HG03378 (cell line): Measurements from ENCODE around the gene CNST.
A peak's percentile ranks its signal among the peaks of the same experiment; 100 is the strongest.
"Not testable (repeated sequence)": the region's sequence is repeated elsewhere in the genome, so short reads cannot be mapped to it uniquely, and the experiment has no call there.

Experiments used
- ATAC-seq: cut with Tn5 transposase; IDR thresholded peaks from one replicate; pipeline ENCODE4 v1.9.1; 2021; ENCODE audit warnings: mild to moderate bottlenecking, moderate library complexity; ENCODE audit not compliant: unreplicated experiment

CNST gene

DNA sequence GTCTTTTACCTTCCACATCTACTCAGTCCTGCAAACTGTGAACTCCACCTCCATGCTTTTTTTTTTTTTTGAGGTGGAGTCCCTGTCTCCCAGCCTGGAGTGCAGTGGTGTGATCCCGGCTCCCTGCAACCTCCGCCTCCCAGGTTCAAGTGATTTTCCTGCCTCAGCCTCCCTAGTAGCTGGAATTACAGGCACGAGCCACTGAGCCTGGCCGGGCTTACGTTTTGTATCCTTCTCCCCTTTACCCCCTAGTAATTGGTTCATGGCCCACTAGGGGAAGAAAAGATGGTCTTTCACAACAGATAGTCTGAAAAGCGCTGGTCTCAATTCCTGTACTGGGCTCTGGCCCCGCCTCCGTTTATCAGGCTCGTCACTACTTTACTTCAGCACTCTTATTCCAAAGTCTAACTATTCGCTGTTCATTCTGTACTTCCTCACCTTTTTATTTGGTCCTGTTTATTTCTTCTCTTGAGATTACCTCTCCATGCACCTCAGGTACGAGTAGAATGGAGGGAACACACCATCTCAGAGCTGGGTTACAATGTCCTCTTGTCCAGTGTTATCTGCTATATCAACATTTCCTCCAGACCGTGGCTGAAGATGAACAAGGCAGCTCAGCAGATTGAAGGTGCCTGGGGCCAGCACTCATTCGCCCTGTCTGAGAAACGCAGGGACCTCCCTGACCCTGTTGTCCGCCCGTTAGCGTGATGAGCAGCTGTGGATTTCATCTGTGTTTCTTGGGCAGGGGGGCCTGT, 16.2 kb downstream of the CNST start:
- ATAC-seq: no peak

DNA sequence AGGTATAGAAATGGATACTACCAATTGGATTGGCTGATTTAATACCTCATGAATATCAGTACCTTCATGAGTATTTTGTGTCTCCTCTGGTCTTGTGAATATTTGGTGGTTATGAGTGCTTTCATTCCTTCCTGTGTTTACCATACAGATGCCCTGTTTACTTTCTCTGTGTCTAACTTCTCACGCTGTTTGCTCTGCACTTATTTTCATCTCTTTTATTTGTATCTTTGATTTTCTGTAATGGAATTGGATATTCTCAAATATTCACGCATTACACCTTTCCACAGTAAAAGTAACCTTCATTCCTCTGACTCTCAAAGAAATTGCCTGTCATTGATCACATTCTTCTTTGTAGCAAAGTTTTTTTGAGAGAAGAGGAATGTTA, 16.8 kb downstream of the CNST start:
- ATAC-seq: no peak

DNA sequence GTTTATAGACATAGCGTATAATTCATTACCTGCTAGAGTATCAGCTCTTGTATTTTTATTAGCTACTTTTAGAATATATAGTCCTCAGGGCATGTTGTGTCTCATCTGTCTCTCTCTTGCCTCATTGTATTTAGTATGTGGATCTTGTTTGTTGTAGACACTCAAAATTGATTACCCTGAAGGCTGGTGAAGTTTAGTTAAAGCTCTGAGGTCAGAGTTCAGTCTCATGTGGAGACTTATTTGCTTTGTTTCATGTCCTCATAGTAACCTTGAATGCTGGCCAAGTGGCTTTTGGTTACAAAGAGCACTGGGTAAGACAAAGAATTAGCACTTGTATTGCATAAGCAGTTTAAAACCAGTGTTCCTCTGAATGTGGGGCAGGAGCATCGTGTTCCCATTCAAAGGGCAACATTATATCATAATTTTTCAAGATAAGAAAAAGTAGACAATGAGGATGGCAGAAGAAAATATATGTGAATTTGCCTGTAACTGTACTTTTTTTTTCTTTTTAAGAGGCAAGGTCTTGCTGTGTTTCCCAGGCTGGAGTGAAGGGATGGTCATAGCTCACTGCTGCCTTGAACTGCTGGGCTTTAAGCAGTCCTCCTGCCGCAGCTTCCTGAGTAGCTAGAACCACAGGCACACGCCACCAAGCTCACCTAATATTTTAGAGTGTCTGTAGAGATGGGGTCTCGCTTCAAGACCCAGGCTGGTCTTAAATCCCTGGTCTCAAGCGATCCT, 17.4 kb downstream of the CNST start:
- ATAC-seq: no peak

DNA sequence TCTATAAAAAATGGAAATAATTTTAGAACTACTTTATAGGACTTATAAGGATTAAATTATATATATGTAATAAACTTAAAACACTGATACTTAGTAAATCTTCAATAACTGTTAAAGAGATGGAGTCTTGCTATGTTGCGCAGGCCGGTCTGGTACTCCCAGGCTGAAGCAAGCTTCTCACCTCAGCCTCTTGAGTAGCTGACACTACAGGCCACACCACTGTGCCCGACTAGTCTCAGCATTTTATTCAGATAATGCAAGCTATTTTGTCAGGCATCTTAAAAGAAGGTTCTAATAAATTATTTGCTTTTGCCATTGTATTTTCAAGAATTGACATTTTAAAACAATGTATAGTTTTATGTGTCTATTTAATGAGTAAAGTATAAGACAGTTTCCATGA, 20.8 kb downstream of the CNST start:
- no peak for ATAC-seq

DNA sequence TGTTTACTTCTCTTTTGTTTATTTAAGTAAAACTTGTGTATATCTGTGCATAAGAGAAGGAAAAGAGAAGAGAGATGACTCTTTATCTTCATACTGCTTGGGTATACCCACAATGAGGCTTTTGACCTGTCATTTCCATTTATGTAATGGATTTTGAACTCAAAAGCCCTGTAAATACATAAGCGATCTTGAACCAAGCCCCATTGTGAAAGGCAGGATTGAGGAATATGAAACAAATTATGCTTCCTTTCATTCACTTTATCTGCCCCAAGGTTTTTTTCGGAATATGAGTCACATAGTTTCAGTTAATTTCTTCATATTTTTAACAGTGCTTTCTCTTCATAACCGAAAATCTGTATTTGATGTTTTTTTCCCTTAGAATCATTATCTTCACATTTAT, 21.4 kb downstream of the CNST start:
- no peak for ATAC-seq

DNA sequence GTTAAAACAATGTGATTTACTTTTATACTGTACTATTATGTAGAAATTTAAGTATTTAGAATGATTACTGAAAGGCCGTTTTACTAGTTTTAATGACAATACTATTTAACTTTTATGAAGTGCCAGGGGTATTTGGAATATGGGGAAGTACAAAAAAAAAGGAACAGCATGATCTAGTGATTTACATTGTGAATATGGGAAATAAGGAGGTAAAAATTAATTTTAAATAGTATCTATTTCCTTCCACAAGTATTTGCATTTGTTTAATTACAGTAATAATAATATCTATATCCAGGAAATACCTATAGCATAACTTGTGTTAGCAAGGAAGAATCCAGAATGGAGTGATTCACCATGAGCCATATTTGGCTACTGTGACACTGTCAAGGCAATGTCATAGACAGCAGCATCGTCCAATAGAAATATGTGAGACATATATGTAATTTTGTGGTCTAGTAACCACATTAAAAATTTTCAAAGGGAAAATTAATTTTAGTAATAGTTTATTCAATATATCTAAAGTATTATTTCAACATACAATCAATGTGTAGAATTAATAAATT, 22.0 kb downstream of the CNST start:
- ATAC-seq: no peak

DNA sequence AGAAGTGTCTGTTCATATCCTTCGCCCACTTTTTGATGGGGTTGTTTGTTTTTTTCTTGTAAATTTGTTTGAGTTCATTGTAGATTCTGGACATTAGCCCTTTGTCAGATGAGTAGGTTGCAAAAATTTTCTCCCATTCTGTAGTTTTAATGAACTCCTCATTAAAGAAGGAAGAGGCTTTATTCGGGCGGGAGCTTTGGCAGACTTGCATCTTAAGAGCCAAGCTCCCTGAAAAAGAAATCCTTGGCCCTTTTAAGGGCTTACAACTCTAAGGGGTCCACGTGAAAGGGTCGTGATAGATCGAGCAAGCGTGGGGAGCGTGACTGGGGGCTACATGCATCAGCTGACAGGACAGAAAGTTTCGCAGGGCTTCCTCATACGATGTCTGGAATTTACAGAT, 23.7 kb downstream of the CNST start:
- ATAC-seq: not testable (repeated sequence)

DNA sequence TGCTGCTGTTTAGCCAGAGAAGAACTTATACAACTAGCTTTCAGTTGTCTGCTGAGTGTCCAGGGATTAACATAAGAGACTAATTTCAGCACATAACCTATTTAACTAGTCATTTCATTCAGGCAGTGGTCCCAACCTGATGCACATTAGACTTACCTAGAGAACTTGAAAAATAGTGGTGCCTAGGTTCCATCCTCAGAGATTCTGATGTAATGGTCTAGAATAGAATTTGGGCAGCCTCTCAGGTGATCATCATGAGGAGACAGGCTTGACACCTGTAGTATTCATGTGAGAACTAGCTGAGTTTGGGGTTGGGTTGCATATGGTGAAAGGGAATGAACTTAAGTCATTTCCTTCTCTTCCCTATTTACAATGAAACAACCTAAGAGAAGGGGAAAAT, 24.8 kb downstream of the CNST start:
- ATAC-seq: peak; percentile 30

DNA sequence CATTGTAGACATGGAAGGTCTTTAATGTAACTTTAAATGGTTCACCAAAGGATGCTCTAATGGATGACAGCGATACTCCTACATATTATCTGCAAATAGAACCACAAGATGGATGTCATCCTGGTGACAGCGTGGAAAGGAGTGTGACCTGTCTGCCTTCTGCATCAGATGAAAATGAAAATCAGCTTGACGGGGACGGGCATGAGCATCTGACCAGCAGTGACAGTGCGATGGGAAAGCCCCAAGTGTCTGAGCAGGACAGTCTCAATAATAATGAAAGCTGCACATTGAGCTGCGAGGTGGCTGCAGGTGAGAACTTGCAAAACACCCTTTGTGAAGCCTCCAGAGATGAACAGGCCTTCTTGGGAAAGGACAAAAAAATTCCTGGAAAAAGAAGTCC, 25.2 kb downstream of the CNST start:
- peak; percentile 96 for ATAC-seq

DNA sequence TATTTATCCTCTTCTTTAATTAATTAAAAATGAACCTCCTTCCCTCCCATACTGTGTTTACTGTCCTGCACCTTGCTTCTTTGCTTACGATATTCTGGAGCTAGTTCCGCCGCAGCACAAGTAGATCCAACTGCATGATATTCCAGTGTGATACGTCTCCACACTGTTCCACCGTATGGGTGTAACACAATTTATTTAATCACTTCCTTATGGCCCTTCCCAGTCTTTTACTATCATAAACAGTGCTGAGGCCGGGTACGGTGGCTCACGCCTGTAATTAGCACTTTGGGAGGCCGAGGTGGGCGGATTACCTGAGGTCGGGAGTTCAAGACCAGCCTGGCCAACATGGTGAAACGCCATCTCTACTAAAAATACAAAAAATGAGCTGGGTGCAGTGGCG, 25.7 kb downstream of the CNST start:
- peak; percentile 1 for ATAC-seq

DNA sequence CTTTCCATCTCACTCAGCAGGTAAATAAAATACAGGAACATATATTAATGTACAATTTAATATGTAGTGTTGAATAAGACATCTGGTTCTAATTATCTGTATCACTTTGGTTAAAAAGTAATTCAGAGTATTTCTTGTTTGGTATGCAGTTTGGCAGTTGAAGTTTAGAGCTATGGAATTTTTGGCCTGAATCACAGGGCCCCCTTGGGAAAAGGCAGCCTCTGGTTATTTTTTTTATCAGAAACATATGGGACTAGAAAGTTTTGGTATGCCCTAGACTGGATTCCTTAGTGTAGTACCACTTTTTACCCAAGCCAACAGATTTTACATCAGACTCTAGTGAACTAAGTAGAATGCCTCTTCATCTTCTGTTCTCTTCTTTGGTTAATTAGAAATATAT, 26.4 kb downstream of the CNST start:
- ATAC-seq: no peak

DNA sequence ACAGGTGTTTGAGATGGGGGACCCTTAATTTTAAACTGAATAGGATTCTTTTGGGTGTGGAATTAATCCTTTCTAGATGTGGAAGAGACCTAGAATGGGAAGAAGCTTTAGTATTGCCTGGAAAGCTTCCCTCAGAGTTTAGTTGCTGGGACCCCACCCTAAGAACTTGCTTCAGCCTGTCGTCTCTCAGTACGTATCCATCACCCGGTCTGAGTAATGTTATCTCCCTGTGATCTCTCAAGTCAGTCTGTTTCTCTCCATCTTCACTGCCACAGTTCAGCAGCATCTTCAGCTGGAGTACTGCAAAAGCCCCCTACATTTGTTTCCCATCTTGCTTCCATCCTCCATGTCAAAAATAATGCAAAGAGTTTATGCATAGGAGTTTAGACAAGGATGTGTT, 28.9 kb downstream of the CNST start:
- no peak for ATAC-seq

DNA sequence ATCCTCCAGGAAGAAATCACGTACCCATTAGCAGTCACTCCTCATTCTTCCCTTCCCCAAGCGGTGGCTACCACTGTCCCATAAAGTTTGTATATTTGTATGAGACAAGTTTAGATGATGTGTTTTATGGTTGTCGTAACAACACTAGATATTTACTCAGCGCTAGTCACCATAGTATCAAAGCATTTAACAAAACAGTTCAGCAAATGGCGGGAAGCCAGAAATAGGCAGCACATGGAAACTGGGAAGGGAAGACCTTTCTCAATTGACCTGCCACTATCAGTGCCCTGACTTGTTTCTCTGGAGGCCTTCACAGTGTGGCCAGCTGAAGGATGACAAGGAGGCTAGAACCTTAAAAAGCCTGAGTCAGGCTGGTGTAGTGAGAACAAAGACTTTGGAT, 31.1 kb downstream of the CNST start:
- no peak for ATAC-seq

DNA sequence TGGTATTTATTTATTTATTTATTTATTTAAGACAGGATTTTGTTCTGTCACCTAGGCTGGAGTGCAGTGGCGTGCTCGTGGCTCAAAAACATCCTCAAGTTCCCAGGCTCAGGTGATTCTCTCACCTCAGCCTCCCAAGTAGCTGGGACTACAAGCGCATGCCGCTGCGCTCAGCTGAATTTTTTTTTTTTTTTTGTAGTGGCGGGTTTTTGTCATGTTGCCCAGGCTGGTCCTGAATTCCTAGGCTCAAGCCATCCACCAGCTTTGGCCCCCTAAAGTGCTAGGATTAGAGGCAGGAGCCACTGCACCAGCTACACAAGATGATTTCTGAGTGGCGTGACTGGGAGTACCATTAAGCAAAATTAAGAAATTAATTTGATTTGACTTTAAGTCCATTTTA, 31.7 kb downstream of the CNST start:
- ATAC-seq: no peak

DNA sequence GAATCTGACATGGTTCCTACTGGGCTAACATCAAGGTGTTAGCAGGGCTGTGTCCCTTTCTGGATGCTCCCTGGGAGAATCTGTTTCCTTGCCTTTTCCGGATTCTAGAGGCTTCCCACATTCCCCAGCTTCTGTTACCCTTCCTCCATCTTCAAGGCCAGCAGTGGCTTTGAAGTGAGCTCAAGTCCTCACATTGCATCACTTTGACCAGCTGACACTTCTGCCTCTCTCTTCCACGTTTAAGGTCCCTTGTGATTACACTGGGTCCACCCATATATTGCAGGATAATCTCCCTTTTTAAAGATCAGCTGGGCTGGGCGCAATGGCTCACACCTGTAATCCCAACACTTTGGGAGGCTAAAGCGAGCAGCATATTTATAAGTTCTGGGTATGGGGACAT, 33.1 kb downstream of the CNST start:
- no peak for ATAC-seq

DNA sequence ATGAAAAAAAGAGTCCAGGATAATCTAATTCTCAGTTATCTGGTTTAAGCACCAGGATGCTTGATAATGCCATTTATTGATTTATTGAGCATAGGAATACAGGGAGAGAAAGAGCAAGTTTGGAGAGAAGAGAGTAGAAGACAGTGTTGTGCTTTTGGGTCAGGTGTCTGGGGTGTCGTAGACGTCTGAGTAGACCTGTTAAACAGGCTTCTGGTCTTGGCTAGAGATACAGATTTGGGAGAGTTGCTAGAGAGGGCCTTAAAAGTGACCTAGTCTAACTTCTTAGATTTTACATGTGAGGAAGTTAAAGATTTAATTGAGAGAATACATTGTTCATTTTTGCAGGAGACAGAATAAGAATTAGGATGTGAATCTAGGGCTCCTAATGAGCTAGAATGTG, 34.3 kb downstream of the CNST start:
- ATAC-seq: no peak

DNA sequence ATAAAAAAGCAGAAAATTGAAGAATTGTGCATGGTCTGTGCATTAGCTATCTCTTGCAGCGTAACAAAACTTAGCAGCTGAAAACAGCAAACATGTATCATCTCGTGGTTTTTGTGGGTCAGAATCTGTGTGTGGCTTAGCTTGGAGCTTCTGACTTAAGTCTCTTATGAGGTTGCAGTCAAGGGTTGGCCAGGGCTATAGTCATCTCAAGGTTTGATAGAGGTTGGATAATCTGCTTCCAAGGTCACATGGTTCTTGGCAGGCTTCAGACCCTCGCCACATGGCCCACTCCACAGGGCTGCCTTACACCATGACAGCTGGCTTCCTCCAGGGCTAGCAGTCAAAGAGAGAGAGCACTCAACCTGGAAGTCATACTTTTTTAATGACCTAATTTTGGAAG, 35.9 kb downstream of the CNST start:
- peak; percentile 59 for ATAC-seq

DNA sequence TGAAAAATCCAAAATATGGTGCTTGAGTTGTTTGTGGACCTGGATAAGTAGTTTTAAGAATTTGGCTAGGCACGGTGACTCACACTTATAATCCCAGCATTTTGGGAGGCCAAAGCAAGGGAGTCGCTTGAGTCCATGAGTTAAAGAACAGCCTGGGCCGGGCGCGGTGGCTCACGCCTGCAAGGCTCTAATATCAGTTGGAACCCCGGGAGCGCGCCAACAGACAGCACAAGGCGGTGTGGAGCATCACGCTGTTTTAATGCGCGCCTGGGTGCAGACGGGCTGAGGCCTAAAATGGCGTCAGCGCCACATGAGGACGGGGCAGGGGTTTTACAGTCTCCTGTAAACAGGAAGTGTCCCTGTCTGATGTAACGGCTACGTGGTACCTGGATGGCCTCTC, 39.0 kb downstream of the CNST start:
- not testable (repeated sequence) for ATAC-seq

DNA sequence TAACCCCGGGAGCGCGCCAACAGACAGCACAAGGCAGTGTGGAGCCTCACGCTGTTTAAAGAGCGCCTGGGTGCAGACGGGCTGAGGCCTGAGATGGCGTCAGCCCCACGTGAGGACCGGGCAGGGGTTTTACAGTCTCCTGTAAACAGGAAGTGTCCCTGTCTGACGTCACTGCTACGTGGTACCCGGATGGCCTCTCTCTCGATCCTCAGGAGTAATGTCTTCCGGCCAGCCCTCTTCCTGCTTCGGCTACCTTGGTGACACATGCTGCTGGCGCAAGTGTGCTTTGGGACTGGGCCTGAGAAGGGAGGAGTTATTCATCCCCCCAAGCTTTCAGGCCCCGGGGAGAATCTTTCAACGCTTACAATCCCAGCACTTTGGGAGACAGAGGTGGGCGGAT, 41.2 kb downstream of the CNST start:
- no peak for ATAC-seq

DNA sequence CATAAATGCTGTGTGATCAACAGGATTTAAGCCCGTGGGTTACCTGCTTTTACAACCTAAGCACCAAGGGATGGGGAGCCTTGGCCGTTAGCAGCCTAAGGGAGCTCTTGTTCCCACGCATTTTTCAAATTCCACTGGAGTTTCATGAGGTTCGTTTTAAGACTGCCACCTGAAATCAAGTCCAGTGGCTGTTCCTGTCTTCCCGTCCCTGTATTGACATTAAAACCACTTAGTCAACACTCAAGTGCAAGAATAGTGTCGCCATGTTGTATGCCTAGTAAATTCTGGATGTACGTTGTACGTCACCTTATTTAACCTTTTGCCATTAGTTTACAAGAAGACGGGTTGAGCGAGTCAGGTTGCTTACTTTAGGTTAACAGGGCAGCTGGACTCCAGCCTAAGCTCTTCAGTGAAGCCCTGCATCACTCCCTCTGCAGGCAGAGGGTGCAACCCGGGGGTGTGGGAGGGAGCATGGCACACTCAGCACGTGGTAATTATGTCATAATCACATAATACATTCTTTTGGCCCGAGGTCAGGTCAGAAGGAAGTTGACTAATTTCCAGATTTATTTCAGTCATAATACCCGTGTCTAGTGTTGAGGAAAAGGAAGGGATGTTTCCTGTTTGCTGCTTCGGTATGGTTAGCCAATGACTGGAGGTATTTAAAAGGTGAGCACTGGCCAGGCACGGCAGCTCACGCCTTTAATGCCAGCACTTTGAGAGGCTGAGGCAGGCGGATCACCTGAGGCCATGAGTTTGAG, 42.5 kb downstream of the CNST start:
- peak; percentile 85 for ATAC-seq

DNA sequence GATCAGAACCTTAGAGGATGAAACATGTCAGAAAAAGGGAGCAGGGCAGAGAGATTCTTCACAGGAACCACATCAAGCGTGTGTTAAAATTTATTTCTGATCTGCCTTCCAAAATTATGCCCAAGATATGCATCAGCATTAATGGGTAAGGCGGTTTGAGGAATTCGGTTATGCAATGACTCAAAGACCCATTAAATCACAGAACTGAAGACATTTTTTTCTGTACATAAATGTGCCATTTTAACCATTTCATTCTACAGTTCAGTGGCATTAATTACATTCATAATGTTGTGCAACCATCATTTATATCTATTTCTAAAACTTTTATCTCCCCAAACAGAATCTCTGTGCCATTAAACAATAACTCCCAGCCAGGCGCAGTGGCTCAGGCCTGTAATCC, 43.4 kb downstream of the CNST start:
- ATAC-seq: no peak
